Measurements from ENCODE around the gene WNT3A.

WNT3A gene

GRCh38 chr1:228022571-228023293, 15.9 kb downstream of the WNT3A start:
- H3K9me3 ChIP-seq (ENCODE audit: control insufficient read depth, insufficient read depth, low read depth, low read length) = no peaks in the 10 kb centered on the region
- no peaks in the 10 kb centered on the region for H3K36me3 ChIP-seq (ENCODE audit: control insufficient read depth, insufficient read depth, low read length)
- no peaks in the 10 kb centered on the region for H3K4me1 ChIP-seq (ENCODE audit: control insufficient read depth, insufficient read depth, low read length)
- H3K27ac ChIP-seq (ENCODE audit: low read depth, low read length) = no peak overlapping the region
- no peak overlapping the region for H3K4me3 ChIP-seq (ENCODE audit: low read depth, low read length)
- H3K9ac ChIP-seq (ENCODE audit: low read length) = no peak overlapping the region
- H3K27me3 ChIP-seq (ENCODE audit: control insufficient read depth, insufficient read depth, low read length) = peaks cover 29% of the 10 kb centered on the region

- H3K4me3 ChIP-seq (ENCODE audit: low read depth, low read length) = no peak overlapping the region
- peaks cover 26% of the 10 kb centered on the region for H3K27me3 ChIP-seq (ENCODE audit: control insufficient read depth, insufficient read depth, low read length)
- H3K9me3 ChIP-seq (ENCODE audit: control insufficient read depth, insufficient read depth, low read depth, low read length) = no peaks in the 10 kb centered on the region
- no peak overlapping the region for H3K9ac ChIP-seq (ENCODE audit: low read length)
- no peak overlapping the region for H3K27ac ChIP-seq (ENCODE audit: low read depth, low read length)
- no peaks in the 10 kb centered on the region for H3K36me3 ChIP-seq (ENCODE audit: control insufficient read depth, insufficient read depth, low read length)
- H3K4me1 ChIP-seq (ENCODE audit: control insufficient read depth, insufficient read depth, low read length) = no peaks in the 10 kb centered on the region
Measured at GRCh38 chr1:228023294-228023639, 16.5 kb downstream of the WNT3A start.

GRCh38 chr1:228029281-228029680, 22.5 kb downstream of the WNT3A start:
- H3K36me3 ChIP-seq (ENCODE audit: control insufficient read depth, insufficient read depth, low read length) = no peaks in the 10 kb centered on the region
- H3K4me1 ChIP-seq (ENCODE audit: control insufficient read depth, insufficient read depth, low read length) = no peaks in the 10 kb centered on the region
- no peak overlapping the region for H3K9ac ChIP-seq (ENCODE audit: low read length)
- no peak overlapping the region for H3K4me3 ChIP-seq (ENCODE audit: low read depth, low read length)
- peaks cover 11% of the 10 kb centered on the region for H3K27me3 ChIP-seq (ENCODE audit: control insufficient read depth, insufficient read depth, low read length)
- no peaks in the 10 kb centered on the region for H3K9me3 ChIP-seq (ENCODE audit: control insufficient read depth, insufficient read depth, low read depth, low read length)
- H3K27ac ChIP-seq (ENCODE audit: low read depth, low read length) = no peak overlapping the region

GRCh38 chr1:228030451-228031201, 23.8 kb downstream of the WNT3A start:
- H3K36me3 ChIP-seq (ENCODE audit: control insufficient read depth, insufficient read depth, low read length) = no peaks in the 10 kb centered on the region
- no peak overlapping the region for H3K9ac ChIP-seq (ENCODE audit: low read length)
- H3K4me3 ChIP-seq (ENCODE audit: low read depth, low read length) = no peak overlapping the region
- H3K27me3 ChIP-seq (ENCODE audit: control insufficient read depth, insufficient read depth, low read length) = peaks cover 17% of the 10 kb centered on the region
- no peaks in the 10 kb centered on the region for H3K9me3 ChIP-seq (ENCODE audit: control insufficient read depth, insufficient read depth, low read depth, low read length)
- no peak overlapping the region for H3K27ac ChIP-seq (ENCODE audit: low read depth, low read length)
- peaks cover 2% of the 10 kb centered on the region; the same call in 1 of the 2 replicates for H3K4me1 ChIP-seq (ENCODE audit: control insufficient read depth, insufficient read depth, low read length)

GRCh38 chr1:228031276-228031995, 24.6 kb downstream of the WNT3A start:
- no peak overlapping the region for H3K27ac ChIP-seq (ENCODE audit: low read depth, low read length)
- H3K9ac ChIP-seq (ENCODE audit: low read length) = no peak overlapping the region
- no peaks in the 10 kb centered on the region for H3K9me3 ChIP-seq (ENCODE audit: control insufficient read depth, insufficient read depth, low read depth, low read length)
- H3K4me3 ChIP-seq (ENCODE audit: low read depth, low read length) = no peak overlapping the region
- peaks cover 26% of the 10 kb centered on the region for H3K27me3 ChIP-seq (ENCODE audit: control insufficient read depth, insufficient read depth, low read length)
- H3K4me1 ChIP-seq (ENCODE audit: control insufficient read depth, insufficient read depth, low read length) = peaks cover 9% of the 10 kb centered on the region; the same call in 1 of the 2 replicates
- H3K36me3 ChIP-seq (ENCODE audit: control insufficient read depth, insufficient read depth, low read length) = no peaks in the 10 kb centered on the region

GRCh38 chr1:228032041-228032440, 25.2 kb downstream of the WNT3A start:
- peaks cover 12% of the 10 kb centered on the region; the same call in 1 of the 2 replicates for H3K4me1 ChIP-seq (ENCODE audit: control insufficient read depth, insufficient read depth, low read length)
- no peaks in the 10 kb centered on the region for H3K36me3 ChIP-seq (ENCODE audit: control insufficient read depth, insufficient read depth, low read length)
- no peak overlapping the region for H3K27ac ChIP-seq (ENCODE audit: low read depth, low read length)
- H3K9ac ChIP-seq (ENCODE audit: low read length) = no peak overlapping the region
- H3K4me3 ChIP-seq (ENCODE audit: low read depth, low read length) = no peak overlapping the region
- no peaks in the 10 kb centered on the region for H3K9me3 ChIP-seq (ENCODE audit: control insufficient read depth, insufficient read depth, low read depth, low read length)
- H3K27me3 ChIP-seq (ENCODE audit: control insufficient read depth, insufficient read depth, low read length) = peaks cover 29% of the 10 kb centered on the region

- H3K9ac ChIP-seq (ENCODE audit: low read length) = no peak overlapping the region
- H3K27ac ChIP-seq (ENCODE audit: low read depth, low read length) = no peak overlapping the region
- no peak overlapping the region for H3K4me3 ChIP-seq (ENCODE audit: low read depth, low read length)
Measured at GRCh38 chr1:228033376-228033775, 26.6 kb downstream of the WNT3A start.

GRCh38 chr1:228034954-228035837, 28.4 kb downstream of the WNT3A start:
- Histone ChIP-seq H3K9me3 (ENCODE audit: control insufficient read depth, insufficient read depth, low read depth, low read length) (no peaks in the 10 kb centered on the region), H3K4me1 (ENCODE audit: control insufficient read depth, insufficient read depth, low read length) (peaks cover 22% of the 10 kb centered on the region), H3K4me3 (ENCODE audit: low read depth, low read length) (no peak overlapping the region), H3K27ac (ENCODE audit: low read depth, low read length) (no peak overlapping the region), H3K27me3 (ENCODE audit: control insufficient read depth, insufficient read depth, low read length) (peaks cover 54% of the 10 kb centered on the region), H3K9ac (ENCODE audit: low read length) (no peak overlapping the region), H3K36me3 (ENCODE audit: control insufficient read depth, insufficient read depth, low read length) (no peaks in the 10 kb centered on the region)

More at GRCh38 chr1:228033376-228033775, 26.6 kb downstream of the WNT3A start:
- H3K36me3 ChIP-seq (ENCODE audit: control insufficient read depth, insufficient read depth, low read length) = no peaks in the 10 kb centered on the region
- peaks cover 19% of the 10 kb centered on the region for H3K4me1 ChIP-seq (ENCODE audit: control insufficient read depth, insufficient read depth, low read length)
- H3K9me3 ChIP-seq (ENCODE audit: control insufficient read depth, insufficient read depth, low read depth, low read length) = no peaks in the 10 kb centered on the region
- H3K27me3 ChIP-seq (ENCODE audit: control insufficient read depth, insufficient read depth, low read length) = peaks cover 40% of the 10 kb centered on the region

GRCh38 chr1:228035844-228036243, 29.0 kb downstream of the WNT3A start:
- Histone ChIP-seq H3K9ac (ENCODE audit: low read length) (no peak overlapping the region), H3K36me3 (ENCODE audit: control insufficient read depth, insufficient read depth, low read length) (no peaks in the 10 kb centered on the region), H3K4me3 (ENCODE audit: low read depth, low read length) (no peak overlapping the region), H3K4me1 (ENCODE audit: control insufficient read depth, insufficient read depth, low read length) (peaks cover 22% of the 10 kb centered on the region), H3K27me3 (ENCODE audit: control insufficient read depth, insufficient read depth, low read length) (peaks cover 57% of the 10 kb centered on the region), H3K9me3 (ENCODE audit: control insufficient read depth, insufficient read depth, low read depth, low read length) (no peaks in the 10 kb centered on the region), H3K27ac (ENCODE audit: low read depth, low read length) (no peak overlapping the region)

GRCh38 chr1:228036701-228037231, 30.0 kb downstream of the WNT3A start:
- Histone ChIP-seq H3K27me3 (ENCODE audit: control insufficient read depth, insufficient read depth, low read length) (peaks cover 66% of the 10 kb centered on the region), H3K36me3 (ENCODE audit: control insufficient read depth, insufficient read depth, low read length) (no peaks in the 10 kb centered on the region), H3K4me1 (ENCODE audit: control insufficient read depth, insufficient read depth, low read length) (peaks cover 22% of the 10 kb centered on the region), H3K4me3 (ENCODE audit: low read depth, low read length) (no peak overlapping the region), H3K27ac (ENCODE audit: low read depth, low read length) (no peak overlapping the region), H3K9ac (ENCODE audit: low read length) (no peak overlapping the region), H3K9me3 (ENCODE audit: control insufficient read depth, insufficient read depth, low read depth, low read length) (no peaks in the 10 kb centered on the region)
